Measurements from ENCODE around the gene SYNPO2L.
"Not testable (repeated sequence)": the region's sequence is repeated elsewhere in the genome, so short reads cannot be mapped to it uniquely, and the experiment has no call there.

Gene SYNPO2L

GRCh38 chr10:73655990-73656298, at the start of gene SYNPO2L:
Gene SYNPO2L (minus strand): TSS chr10:73656029. CDS start chr10:73655922, 107 bp downstream.
- no peak for DNase-seq (ENCODE audit: low read depth)

- not testable (repeated sequence) for DNase-seq (ENCODE audit: low read depth)
These were observed 48.1 kb upstream of the SYNPO2L start for GRCh38 chr10:73703924-73704323.

- not testable (repeated sequence) for DNase-seq (ENCODE audit: low read depth)
These were observed 43.0 kb upstream of the SYNPO2L start for GRCh38 chr10:73698819-73699218.

- DNase-seq (ENCODE audit: low read depth): not testable (repeated sequence)
These were observed 41.9 kb upstream of the SYNPO2L start, which contains the start of gene AGAP5 for GRCh38 chr10:73697675-73698159. Gene AGAP5 (minus strand): TSS chr10:73698109. CDS start chr10:73697755, 354 bp downstream.

GRCh38 chr10:73695302-73695701, 39.5 kb upstream of the SYNPO2L start:
- DNase-seq (ENCODE audit: low read depth): not testable (repeated sequence)

- not testable (repeated sequence) for DNase-seq (ENCODE audit: low read depth)
These were observed 34.9 kb upstream of the SYNPO2L start for GRCh38 chr10:73690755-73691154.

- not testable (repeated sequence) for DNase-seq (ENCODE audit: low read depth)
These were observed 33.8 kb upstream of the SYNPO2L start for GRCh38 chr10:73689596-73689995.

GRCh38 chr10:73687641-73688040, 31.8 kb upstream of the SYNPO2L start:
- DNase-seq (ENCODE audit: low read depth): not testable (repeated sequence)

- not testable (repeated sequence) for DNase-seq (ENCODE audit: low read depth)
These were observed 18.7 kb upstream of the SYNPO2L start for GRCh38 chr10:73674546-73674945.

GRCh38 chr10:73668378-73668777, 12.5 kb upstream of the SYNPO2L start:
- DNase-seq (ENCODE audit: low read depth): not testable (repeated sequence)

GRCh38 chr10:73666153-73666809, 10.5 kb upstream of the SYNPO2L start:
- not testable (repeated sequence) for DNase-seq (ENCODE audit: low read depth)

GRCh38 chr10:73665581-73665980, 9.8 kb upstream of the SYNPO2L start:
- DNase-seq (ENCODE audit: low read depth): not testable (repeated sequence)

GRCh38 chr10:73664156-73665040, 8.6 kb upstream of the SYNPO2L start:
- not testable (repeated sequence) for DNase-seq (ENCODE audit: low read depth)

GRCh38 chr10:73663621-73664020, 7.8 kb upstream of the SYNPO2L start:
- DNase-seq (ENCODE audit: low read depth): not testable (repeated sequence)

GRCh38 chr10:73662705-73663104, 6.9 kb upstream of the SYNPO2L start:
- DNase-seq (ENCODE audit: low read depth): not testable (repeated sequence)

- DNase-seq (ENCODE audit: low read depth): no peak
These were observed 406 bp downstream of the SYNPO2L start for GRCh38 chr10:73655257-73655989.

- DNase-seq (ENCODE audit: low read depth): no peak
These were observed 2.1 kb downstream of the SYNPO2L start for GRCh38 chr10:73653701-73654100.

GRCh38 chr10:73653195-73653594, 2.6 kb downstream of the SYNPO2L start:
- DNase-seq (ENCODE audit: low read depth): no peak

GRCh38 chr10:73650537-73651331, 5.1 kb downstream of the SYNPO2L start:
- DNase-seq (ENCODE audit: low read depth): no peak

GRCh38 chr10:73649876-73650536, 5.8 kb downstream of the SYNPO2L start:
- DNase-seq (ENCODE audit: low read depth): no peak

Measured in stimulated activated CD8-positive, alpha-beta memory T cell treated with anti-CD3 and anti-CD28 coated beads, Interleukin-15, amount 100 ng/mL, for 1 hour (primary cell).